Activated CD4-positive, alpha-beta T cell treated with anti-CD3 and anti-CD28 coated beads, Interleukin-2, amount 50 U/mL, for 24 hours (primary cell): Measurements from ENCODE around the gene ADK.
A peak's percentile ranks its signal among the peaks of the same experiment; 100 is the strongest.
"Not testable (repeated sequence)": the region's sequence is repeated elsewhere in the genome, so short reads cannot be mapped to it uniquely, and the experiment has no call there.

Source experiments
- DNase-seq, 2 donors: peaks; one replicate each; pipeline ENCODE4 v3.0.0-alpha.2; 2020; ENCODE audit warnings: low read depth in 1 of 2, low spot score in 1 of 2

The ADK gene

GRCh38 chr10:74150990-74151878, at the start of gene ADK:
Gene ADK, plus strand, starts transcription at chr10:74151221. Its CDS starts 58 bp downstream, at chr10:74151279.
- peak; percentile 99 to 100 for DNase-seq

GRCh38 chr10:74103560-74104258, 47.3 kb upstream of the ADK start:
- no peak for DNase-seq

GRCh38 chr10:74104480-74104879, 46.5 kb upstream of the ADK start:
- no peak for DNase-seq

GRCh38 chr10:74104996-74105395, 46.0 kb upstream of the ADK start:
- DNase-seq, result no peak

- no peak for DNase-seq
Observed at GRCh38 chr10:74107391-74107790, 43.6 kb upstream of the ADK start.

- no peak for DNase-seq
Observed at GRCh38 chr10:74109452-74109851, 41.6 kb upstream of the ADK start.

GRCh38 chr10:74110120-74110519, 40.9 kb upstream of the ADK start:
- DNase-seq, result no peak

GRCh38 chr10:74111799-74112198, 39.2 kb upstream of the ADK start:
- no peak for DNase-seq

- no peak for DNase-seq
Observed at GRCh38 chr10:74113546-74113945, 37.5 kb upstream of the ADK start.

- DNase-seq, result no peak
Observed at GRCh38 chr10:74114041-74114448, 37.0 kb upstream of the ADK start.

- DNase-seq, result no peak
Observed at GRCh38 chr10:74117738-74118137, 33.3 kb upstream of the ADK start.

- DNase-seq, result no peak
Observed at GRCh38 chr10:74118804-74119203, 32.2 kb upstream of the ADK start.

- DNase-seq, result no peak
Observed at GRCh38 chr10:74120911-74121310, 30.1 kb upstream of the ADK start.

- DNase-seq, result no peak
Observed at GRCh38 chr10:74121368-74121767, 29.7 kb upstream of the ADK start.

GRCh38 chr10:74122060-74122459, 29.0 kb upstream of the ADK start:
- no peak for DNase-seq

- DNase-seq, result no peak
Observed at GRCh38 chr10:74123081-74123480, 27.9 kb upstream of the ADK start.

- no peak for DNase-seq
Observed at GRCh38 chr10:74133923-74134820, 16.8 kb upstream of the ADK start.

- no peak for DNase-seq
Observed at GRCh38 chr10:74135452-74135851, 15.6 kb upstream of the ADK start.

GRCh38 chr10:74137992-74138391, 13.0 kb upstream of the ADK start:
- no peak for DNase-seq

- not testable (repeated sequence) for DNase-seq
Observed at GRCh38 chr10:74138596-74138995, 12.4 kb upstream of the ADK start.

GRCh38 chr10:74139981-74140380, 11.0 kb upstream of the ADK start:
- no peak for DNase-seq
